ENCODE measurements around the gene PCBP3. TPM values are rescaled to one million over a fixed set of nuclear protein-coding genes. Genes with fewer than 3 reads are reported as not detected.

The PCBP3 gene
- total RNA-seq, 1 experiment from 2014 or later: 10.9 TPM

DNA sequence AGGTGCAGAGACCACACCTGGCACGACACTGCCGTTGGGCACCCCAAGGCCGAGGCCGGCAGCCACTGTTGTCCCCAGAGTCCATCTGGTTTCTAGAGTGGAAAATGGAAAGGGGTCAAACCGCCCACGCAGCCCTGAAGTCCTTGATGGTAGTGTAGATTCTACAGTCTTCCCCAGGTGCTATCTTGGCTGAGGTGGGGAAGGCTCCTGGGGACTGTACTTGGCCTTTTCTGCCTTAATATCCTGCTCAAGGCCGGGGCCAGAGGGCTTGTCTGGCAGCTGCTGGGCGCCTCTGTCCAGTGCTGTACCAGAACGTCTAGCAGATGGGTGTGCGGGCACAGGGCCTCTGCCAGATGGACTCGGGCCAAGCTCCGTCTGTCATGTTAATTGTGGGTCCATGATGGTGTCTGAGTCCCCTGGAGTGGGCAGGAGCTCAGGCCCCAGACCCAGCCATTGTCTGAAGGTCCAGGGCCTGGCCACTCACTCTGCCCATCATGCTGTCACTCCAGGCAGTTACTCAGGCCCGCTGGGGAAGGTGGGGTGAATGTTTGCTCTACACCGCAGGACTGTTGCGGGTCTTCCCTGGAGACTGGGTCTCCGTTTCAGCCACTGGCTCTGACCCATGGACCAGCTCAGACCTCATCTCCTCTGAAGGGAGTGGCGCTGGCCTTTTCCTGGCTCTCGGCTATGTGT, 176.1 kb downstream of the PCBP3 start:
- no CpG with 5 or more reads among the region's 18 CpGs for WGBS (ENCODE audit: extremely low coverage, insufficient read length, low lambda C conversion rate)
- H4K8ac ChIP-seq (replicated peaks; ENCODE audit: insufficient read length, low read depth, low read length): no peak overlapping the region
- no peak overlapping the region for H2AK5ac ChIP-seq (ENCODE audit: insufficient read length, low read length)
- H3K4me3 Mint-ChIP-seq: no peak overlapping the region
- H2BK120ac ChIP-seq (ENCODE audit: low read depth, low read length, poor library complexity, severe bottlenecking): no peak overlapping the region
- no peak overlapping the region for H4K91ac ChIP-seq (ENCODE audit: insufficient read length, low read depth, low read length)
- TF ChIP-seq CTCF (conservative IDR thresholded peaks at IDR 0.05): no peak
- no peak overlapping the region for H4K5ac ChIP-seq (ENCODE audit: insufficient read length, low read depth, low read length)
- no peak overlapping the region for H3K27ac ChIP-seq (ENCODE audit: insufficient read length, low read depth, low read length)
- DNase-seq: no peak
- no peak overlapping the region for H3K18ac ChIP-seq (ENCODE audit: insufficient read length, low read depth, low read length)
- H3K9me3 ChIP-seq (ENCODE audit: control insufficient read depth, low read depth, low read length): no peaks in the 10 kb centered on the region
- H3K9me3 Mint-ChIP-seq: no peaks in the 10 kb centered on the region
- H3K27me3 ChIP-seq (ENCODE audit: insufficient read depth, low read length): no peaks in the 10 kb centered on the region
- H2BK5ac ChIP-seq (ENCODE audit: insufficient read length, low read length): no peak overlapping the region
- no peaks in the 10 kb centered on the region for H4K20me1 ChIP-seq (ENCODE audit: control insufficient read depth, insufficient read depth, insufficient read length)
- no peaks in the 10 kb centered on the region for H3K36me3 Mint-ChIP-seq (ENCODE audit: insufficient read depth in 1 of 3, low read depth in 3 of 3)
- H3K4me2 ChIP-seq (ENCODE audit: insufficient read depth, insufficient read length, low read length): no peak overlapping the region
- H3K23ac ChIP-seq (ENCODE audit: insufficient read length, low read depth, low read length): no peak overlapping the region
- no peak overlapping the region for H2AFZ ChIP-seq (ENCODE audit: low read length)
- H3K14ac ChIP-seq (ENCODE audit: insufficient read depth, low read length): no peak overlapping the region
- H3K4me1 Mint-ChIP-seq: peaks cover 24 to 34% of the 10 kb centered on the region in 2 experiments
- H3K9ac ChIP-seq (ENCODE audit: extremely low read depth, insufficient read length, low read length): no peak overlapping the region
- no peaks in the 10 kb centered on the region for H3K79me2 ChIP-seq (ENCODE audit: insufficient read depth, low read length)
- H3K4me1 ChIP-seq (ENCODE audit: insufficient read depth, low read length): no peaks in the 10 kb centered on the region
- no peak overlapping the region for H2BK12ac ChIP-seq (ENCODE audit: insufficient read length, low read depth, low read length)
- H3K56ac ChIP-seq (ENCODE audit: insufficient read length, low read depth, low read length): no peak overlapping the region
- no peak overlapping the region for H2BK20ac ChIP-seq (ENCODE audit: low read depth, low read length, poor library complexity, severe bottlenecking)
- no peak overlapping the region for H3K27ac Mint-ChIP-seq
- H3K27me3 Mint-ChIP-seq (ENCODE audit: low read depth): no peaks in the 10 kb centered on the region; the same call in 1 of the 2 replicates
- peaks cover 2% of the 10 kb centered on the region for H3K23me2 ChIP-seq (ENCODE audit: insufficient read length, low read depth, low read length, poor library complexity, severe bottlenecking)
- H3K79me1 ChIP-seq (ENCODE audit: insufficient read depth, low read depth, low read length, poor library complexity, severe bottlenecking): no peaks in the 10 kb centered on the region
- H3K4ac ChIP-seq (ENCODE audit: low read depth, low read length): no peak overlapping the region
- no peak overlapping the region for H3T11ph ChIP-seq (ENCODE audit: low read length)
- H2BK15ac ChIP-seq (ENCODE audit: low read depth, low read length): no peak overlapping the region
